Measurements from ENCODE around the gene MCF2L2.

GRCh38 chr3:183472155-183472554, 43.7 kb upstream of the MCF2L2 start:
- no peak for TF ChIP-seq POLR2AphosphoS5 (IDR thresholded peaks at IDR 0.05; ENCODE audit: low read depth, low read length)
- TF ChIP-seq POLR2A (IDR thresholded peaks at IDR 0.05; ENCODE audit: low read depth, low read length) = no peak
